HG03060 (cell line): ENCODE measurements around the gene ALKBH3.

Experiments
- ATAC-seq: cut with Tn5 transposase; IDR thresholded peaks from one replicate; pipeline ENCODE4 v1.9.1; 2021; ENCODE audit warnings: low read depth, moderate number of reproducible peaks; ENCODE audit not compliant: unreplicated experiment

Gene ALKBH3

GRCh38 chr11:43892851-43893250 lies 12.2 kb downstream of the ALKBH3 start:
- ATAC-seq: no peak

GRCh38 chr11:43894546-43894945 lies 13.9 kb downstream of the ALKBH3 start:
- ATAC-seq: no peak

DNA sequence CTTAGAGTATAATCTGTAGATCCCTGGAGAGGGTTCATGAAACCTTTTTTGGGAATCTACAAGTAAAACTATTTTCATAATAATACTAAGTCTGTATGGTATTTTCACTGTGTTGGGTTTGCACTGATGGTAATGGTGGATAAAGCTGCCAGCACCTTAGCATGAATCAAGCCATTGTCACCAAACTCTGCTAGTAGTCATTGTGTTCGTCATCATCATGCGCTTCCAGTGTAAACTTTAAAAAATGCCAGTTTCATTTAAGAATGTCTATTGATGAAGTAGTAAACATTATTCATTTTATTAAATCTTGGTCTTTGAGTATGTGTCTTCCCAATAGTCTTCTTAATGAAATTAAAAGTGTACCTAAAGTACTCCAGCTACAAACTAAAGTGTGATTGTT lies 15.0 kb downstream of the ALKBH3 start:
- ATAC-seq: no peak

- no peak for ATAC-seq
These were observed 17.9 kb downstream of the ALKBH3 start for GRCh38 chr11:43898574-43898973.

GRCh38 chr11:43899094-43899493 lies 18.5 kb downstream of the ALKBH3 start:
- ATAC-seq: no peak

- ATAC-seq: no peak
These were observed 20.9 kb downstream of the ALKBH3 start for GRCh38 chr11:43901551-43901950.

GRCh38 chr11:43903078-43903477 lies 22.4 kb downstream of the ALKBH3 start:
- ATAC-seq: no peak

DNA sequence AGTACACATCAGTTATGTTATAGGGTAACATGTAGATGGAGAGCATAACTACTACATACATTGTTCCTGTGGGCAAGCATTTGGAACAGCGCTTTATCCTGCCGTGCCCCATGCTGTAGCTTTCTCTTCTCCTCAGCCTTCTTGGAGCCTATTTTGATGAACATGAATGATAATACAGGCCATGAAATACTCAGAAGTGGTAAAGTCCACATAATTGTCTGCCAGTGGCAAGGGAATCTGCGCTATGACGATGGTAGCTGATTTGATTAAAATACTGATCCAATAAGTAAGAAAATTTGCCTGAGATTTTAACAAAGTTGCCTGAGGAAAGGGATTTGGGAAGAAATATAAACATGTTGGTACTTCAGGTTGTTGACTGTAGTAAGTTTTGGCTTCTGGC lies 23.3 kb downstream of the ALKBH3 start:
- ATAC-seq: no peak

GRCh38 chr11:43904742-43905535 lies 24.3 kb downstream of the ALKBH3 start:
- ATAC-seq: no peak

DNA sequence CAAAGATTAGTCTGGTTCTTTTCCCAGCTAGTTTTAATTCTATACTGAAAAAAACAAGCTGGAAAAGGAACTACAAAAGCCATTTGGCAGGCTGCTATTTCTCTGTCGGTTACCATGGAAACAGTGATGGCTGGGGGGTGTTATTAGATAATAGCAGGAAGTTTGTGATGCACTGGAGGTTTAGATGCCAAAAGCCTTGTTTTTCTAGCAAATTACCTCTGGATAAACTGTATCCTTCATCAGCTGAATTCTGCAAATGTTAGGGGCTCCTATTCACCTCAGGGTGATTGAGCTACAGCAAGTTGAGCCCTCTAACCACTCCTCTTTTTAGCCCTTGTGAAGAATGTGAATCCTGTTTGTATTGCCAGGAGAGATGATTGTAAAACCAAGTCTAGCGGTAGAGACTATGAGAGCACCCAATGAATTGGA lies 25.2 kb downstream of the ALKBH3 start:
- ATAC-seq: no peak

DNA sequence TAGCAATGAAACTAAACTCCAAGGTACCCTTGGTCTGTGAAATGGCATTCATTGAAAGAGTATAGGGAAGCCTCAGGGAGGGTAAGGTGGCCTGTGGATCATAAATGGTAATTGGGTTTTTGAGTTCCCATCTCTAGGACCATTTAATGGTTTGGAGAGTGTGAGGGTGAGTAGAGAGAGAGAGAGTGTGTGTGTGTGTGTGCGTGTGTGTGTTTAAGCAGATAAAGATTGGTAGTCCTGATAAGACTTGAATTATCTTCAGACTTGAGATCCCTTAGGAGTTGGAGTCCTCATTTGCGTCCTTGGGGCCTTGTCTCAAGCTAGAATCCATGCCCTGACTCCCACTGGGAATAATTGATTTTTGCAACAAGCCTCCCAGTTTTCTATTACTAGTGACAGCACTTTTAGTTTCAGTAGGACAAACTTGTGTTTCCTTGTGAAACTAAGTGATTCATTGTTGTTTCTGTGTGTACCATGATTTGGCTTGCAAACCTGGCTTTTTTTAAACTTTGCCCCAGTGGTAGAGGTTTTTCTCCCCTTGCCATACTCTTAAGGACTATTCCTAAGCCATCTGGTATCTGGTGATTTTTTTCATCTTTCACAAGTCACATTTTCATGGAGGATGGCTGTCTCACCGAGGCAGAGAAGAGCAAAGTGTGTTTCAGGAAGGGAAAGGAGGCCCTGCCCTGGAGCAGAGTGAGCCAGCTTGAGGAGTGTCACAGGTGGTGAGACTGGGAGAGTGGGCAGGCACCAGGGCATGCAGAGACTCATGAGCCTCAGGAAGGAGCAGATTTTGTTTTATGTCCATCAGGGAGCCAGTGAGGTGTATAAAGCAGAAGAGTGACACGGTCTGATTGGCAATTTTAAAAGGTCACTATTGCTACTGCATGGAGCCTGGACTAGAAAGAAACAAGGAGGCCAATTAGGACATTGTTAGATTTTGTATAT lies 26.7 kb downstream of the ALKBH3 start:
- no peak for ATAC-seq

GRCh38 chr11:43908191-43908590 lies 27.6 kb downstream of the ALKBH3 start:
- ATAC-seq: no peak

GRCh38 chr11:43908683-43909082 lies 28.1 kb downstream of the ALKBH3 start:
- ATAC-seq: no peak

- no peak for ATAC-seq
These were observed 33.3 kb downstream of the ALKBH3 start for GRCh38 chr11:43913829-43914380.

DNA sequence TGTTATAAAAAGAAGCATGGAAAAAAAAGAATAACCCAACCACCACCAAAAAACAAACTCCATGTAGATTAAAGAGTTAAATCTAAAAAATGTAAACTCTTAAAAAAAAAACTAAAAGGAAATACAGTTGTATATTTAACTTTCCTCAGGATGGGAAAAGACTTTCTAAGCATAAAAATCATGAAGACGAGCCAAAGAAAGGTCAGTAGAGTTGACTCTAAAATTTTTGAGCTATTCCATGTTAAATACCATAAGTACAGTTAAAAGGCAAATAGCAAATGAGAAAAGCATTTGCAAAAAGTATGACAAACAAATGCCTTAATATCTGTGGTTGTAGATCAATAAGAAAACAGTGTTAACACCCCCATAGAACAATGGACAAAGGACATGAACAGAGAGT lies 33.8 kb downstream of the ALKBH3 start:
- no peak for ATAC-seq

- ATAC-seq: no peak
These were observed 36.0 kb downstream of the ALKBH3 start for GRCh38 chr11:43916621-43917020.

DNA sequence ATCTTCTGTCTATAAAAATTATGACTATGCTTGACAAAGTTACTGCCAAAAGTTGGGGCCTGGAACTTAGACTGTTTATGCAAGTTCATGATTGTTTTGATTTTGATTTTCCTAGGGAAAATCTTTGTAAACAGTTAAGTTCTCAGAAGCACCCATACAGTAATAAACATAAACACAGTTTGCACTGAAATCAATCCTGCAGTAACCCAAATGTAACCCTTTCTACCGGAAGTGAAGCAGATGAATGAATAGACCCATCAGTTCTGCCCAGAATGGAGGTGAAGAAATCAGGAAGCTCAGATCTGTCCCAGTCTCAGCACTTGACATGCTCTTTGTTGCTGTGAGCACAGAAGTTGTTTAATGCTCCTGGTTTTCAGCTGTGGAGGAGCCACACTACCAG lies 37.2 kb downstream of the ALKBH3 start:
- ATAC-seq: no peak

DNA sequence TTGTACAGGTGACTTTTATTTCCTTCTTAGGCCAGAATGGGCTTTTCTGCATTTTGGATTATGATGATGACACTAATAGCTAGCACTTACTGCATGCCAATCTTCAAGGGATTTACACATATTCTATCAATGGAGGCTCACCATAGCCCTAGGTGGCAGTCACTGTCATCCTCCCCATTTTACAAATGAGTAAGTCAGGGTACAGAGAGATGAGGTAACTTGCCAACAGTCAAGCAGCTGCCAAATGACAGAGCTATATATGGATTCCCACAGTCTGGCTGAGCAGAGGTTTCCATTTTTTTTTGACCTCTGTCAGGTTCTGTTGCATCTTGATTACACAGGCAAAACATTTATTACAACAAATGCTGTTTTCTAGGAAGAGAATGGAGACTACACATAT lies 38.0 kb downstream of the ALKBH3 start:
- ATAC-seq: no peak

DNA sequence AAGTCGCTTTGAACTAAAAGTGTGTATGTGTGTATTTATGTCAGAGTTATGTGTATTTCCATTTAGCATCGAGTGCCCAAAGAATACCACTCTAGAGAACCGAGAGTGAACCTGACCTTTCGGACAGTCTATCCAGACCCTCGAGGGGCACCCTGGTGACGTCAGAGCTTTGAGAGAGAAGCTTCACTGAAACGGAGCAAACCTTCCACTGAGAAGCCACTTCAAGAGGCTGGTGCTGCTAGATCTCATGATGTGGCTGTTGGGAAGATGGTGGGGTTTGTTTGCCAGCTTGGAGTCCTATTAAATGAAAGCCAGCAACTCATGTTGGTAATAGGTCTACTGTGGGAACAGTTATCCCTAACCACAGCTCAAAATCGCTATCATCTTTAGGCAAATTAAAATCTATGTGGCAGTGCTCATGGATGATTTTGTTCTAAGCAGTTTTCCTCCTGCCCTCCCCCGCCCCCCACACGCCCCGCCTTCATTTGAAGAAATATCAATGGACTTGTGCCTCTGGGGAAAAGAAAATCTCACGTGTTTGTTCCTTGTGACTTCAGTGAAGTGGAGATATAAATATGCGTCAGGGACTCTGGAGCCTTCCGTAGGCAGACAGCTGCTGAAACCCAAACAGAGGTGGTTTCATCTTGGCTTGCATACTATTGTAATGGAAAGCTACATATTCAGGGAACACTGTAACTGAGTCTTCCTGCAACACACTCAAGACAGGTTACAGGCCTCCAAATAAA lies 39.4 kb downstream of the ALKBH3 start:
- no peak for ATAC-seq

- ATAC-seq: peak; percentile 50
These were observed 40.2 kb downstream of the ALKBH3 start for GRCh38 chr11:43920598-43921419.
